Activated CD8-positive, alpha-beta memory T cell treated with anti-CD3 and anti-CD28 coated beads, Interleukin-2, amount 50 U/mL, for 24 hours (primary cell): ENCODE results near the gene KLF13.
"Not testable (repeated sequence)": the region's sequence is repeated elsewhere in the genome, so short reads cannot be mapped to it uniquely, and the experiment has no call there.

Experiments
- DNase-seq: peaks from one replicate; pipeline ENCODE4 v3.0.0-alpha.2; 2020; ENCODE audit errors: extremely low read depth

Gene KLF13

GRCh38 chr15:31345606-31346366 lies 19.2 kb downstream of the KLF13 start:
- DNase-seq: no peak

GRCh38 chr15:31346367-31347066 lies 19.9 kb downstream of the KLF13 start:
- no peak for DNase-seq

DNA sequence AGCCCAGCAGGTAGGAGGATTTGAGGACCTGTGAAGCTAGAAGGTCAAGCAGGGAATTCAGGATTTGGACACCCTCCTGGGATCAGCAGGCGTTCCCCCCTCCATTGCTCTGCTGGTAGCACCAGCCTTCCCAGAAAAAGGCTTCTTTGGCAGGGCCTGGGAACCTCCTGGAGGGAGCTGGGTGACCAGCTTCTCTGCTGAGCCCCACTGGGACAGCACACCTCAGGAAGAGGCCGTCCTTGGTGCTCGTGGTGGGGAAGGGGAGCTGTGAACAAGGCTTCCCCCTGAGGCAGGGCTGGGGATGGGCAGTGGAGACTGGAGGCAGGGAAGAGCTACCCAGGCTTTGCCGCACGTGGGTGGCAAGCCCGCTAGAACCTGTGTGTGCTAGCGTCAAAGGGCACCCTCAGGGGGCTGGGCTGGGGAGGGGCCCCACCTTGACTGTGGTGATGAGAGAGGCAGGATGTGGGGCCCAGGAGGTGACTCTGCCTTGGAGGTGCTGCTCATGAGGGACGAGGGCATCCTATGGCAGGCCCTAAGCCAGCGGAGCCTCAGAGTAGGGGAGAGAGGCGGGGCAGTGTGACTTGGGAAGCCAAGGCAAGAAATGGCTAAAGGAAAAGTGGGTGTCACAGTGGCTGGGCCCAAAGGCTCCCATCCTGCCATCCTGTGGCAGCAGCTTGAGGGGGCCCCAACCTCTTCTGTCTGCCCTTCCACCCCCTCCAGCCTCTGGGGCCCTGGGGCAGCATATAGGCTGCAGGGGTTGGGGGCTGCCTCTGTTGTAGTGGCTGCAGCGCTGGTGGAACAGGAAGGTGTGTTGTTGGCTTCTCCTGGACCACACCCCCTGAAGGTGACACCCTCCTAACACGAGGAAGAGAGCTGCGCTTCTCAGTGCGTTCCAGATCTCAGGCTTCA lies 20.7 kb downstream of the KLF13 start:
- no peak for DNase-seq

- DNase-seq: no peak
These were observed 21.6 kb downstream of the KLF13 start for GRCh38 chr15:31347981-31348803.

GRCh38 chr15:31349233-31350141 lies 22.9 kb downstream of the KLF13 start:
- DNase-seq: no peak

- no peak for DNase-seq
These were observed 24.1 kb downstream of the KLF13 start for GRCh38 chr15:31350771-31351170.

DNA sequence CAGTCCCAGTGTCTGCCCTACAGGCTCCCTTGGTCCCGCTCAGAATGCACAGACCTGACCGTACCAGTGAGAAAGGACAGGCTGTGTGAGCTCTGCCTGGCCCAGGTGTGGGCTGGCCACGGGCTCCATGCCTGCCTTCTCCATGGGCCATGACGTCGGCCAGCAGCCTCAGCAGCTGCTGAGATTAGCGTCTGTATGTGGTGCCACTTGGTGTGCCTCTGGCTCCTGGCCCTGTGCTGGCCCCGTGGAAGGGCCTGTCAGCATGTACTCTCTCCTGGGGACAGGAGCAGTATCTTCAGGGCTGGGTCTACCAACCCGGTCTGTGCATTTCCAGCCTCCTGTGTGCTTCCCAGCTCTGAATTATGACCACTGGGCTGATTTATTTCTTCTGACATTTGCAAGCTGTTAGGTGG lies 25.7 kb downstream of the KLF13 start:
- no peak for DNase-seq

- no peak for DNase-seq
These were observed 26.5 kb downstream of the KLF13 start for GRCh38 chr15:31352911-31353811.

GRCh38 chr15:31353931-31354330 lies 27.3 kb downstream of the KLF13 start:
- no peak for DNase-seq

DNA sequence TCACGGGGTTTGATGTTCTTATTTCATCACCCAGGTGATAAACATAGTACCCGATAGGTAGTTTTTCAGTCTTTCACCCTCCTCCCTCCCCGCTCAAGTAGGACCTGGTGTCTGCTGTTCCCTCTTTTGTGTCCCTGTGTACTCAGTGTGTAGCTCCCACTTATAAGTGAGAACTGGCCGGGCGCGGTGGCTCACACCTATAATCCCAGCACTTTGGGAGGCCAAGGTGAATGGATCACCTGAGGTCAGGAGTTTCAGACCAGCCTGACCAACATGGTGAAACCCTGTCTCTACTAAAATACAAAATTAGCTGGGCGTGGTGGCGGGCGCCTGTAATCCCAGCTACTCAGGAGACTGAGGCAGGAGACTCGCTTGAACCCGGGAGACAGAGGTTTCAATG lies 29.5 kb downstream of the KLF13 start:
- not testable (repeated sequence) for DNase-seq

DNA sequence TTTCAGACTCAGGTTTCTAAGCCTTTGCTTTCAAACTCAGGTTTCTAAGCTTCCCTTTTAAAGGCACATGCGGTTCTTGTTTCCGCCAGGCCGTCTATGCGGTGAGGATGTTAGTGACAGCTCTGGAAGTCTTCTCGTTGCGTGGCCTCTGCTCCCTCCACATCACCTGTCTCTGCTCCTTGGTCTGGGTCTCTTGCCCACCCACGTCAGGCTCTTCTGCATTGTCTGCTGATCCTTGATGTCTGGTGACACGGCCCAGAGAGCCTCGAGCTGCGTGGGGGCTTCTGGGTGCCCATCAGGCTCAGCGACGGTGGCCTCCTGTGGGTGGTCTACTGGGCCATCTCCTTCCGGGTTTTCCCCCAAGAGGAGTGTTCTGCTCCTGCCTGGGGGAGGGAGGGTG lies 30.5 kb downstream of the KLF13 start:
- no peak for DNase-seq

DNA sequence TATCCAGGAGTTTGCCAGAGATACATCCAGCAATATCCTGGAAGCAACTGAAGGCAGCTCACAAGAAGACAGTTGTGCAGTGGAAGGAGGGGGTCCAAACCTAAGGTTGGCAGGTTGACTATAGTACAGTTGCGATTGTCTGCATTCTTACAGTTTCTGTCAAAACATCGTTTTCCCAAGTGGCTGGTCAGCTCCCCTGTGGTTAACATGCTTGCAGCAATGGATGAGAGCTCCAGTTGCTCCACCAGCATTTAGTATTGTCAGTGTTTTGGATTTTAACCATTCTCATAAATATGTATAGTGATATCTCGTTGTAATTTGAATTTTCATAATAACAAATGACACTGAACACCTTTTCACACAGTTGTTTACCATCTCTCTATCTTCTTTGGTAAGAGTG lies 31.5 kb downstream of the KLF13 start:
- no peak for DNase-seq

GRCh38 chr15:31358957-31359701 lies 32.5 kb downstream of the KLF13 start:
- no peak for DNase-seq

- DNase-seq: no peak
These were observed 33.1 kb downstream of the KLF13 start for GRCh38 chr15:31359702-31360111.

- no peak for DNase-seq
These were observed 33.5 kb downstream of the KLF13 start for GRCh38 chr15:31360158-31360561.

DNA sequence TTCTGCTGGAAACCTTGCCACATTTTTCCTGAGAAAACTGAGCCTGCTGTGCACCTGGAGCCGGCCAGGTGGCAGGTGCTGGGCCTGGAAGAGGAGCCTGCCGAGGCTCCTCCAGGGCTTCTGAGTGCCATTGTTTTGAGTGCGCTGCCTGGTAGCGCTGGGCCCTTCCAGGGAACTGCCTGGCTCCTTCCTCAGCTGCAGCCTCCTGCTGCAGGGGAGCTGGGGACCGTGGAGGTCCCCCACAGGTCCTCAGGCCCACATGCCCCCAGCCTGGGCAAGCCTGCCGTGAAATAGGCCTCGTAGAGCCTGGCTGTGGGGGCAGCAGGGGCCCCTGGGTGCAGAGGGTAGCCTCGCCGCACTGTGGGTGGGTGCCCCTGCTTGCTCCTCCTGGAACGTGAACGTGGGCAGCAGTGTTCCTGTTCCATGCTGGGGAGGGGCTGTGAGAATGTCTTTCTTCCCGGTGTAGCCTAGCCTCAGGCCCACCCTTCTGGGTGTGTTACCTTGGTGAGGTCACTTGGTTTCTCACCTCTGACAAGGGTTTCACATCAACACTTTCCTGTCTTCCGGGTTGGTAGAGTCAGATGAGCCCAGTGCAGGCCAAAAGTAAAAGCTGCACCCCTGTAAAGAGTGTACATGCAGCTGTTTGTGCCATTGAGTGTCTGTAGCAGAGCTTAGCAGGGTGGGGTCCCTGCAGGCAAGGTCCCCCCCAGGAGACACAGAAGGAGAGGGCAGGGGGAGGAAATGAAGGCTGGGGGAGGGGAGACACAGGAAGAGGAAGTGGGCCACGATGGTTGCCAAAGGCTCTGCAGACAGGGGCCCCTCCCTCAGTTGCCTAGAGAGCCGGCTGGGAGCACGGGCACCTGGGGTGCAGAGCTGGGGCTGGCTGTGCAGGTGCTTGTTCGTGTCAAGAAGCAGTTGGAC lies 34.5 kb downstream of the KLF13 start:
- no peak for DNase-seq

DNA sequence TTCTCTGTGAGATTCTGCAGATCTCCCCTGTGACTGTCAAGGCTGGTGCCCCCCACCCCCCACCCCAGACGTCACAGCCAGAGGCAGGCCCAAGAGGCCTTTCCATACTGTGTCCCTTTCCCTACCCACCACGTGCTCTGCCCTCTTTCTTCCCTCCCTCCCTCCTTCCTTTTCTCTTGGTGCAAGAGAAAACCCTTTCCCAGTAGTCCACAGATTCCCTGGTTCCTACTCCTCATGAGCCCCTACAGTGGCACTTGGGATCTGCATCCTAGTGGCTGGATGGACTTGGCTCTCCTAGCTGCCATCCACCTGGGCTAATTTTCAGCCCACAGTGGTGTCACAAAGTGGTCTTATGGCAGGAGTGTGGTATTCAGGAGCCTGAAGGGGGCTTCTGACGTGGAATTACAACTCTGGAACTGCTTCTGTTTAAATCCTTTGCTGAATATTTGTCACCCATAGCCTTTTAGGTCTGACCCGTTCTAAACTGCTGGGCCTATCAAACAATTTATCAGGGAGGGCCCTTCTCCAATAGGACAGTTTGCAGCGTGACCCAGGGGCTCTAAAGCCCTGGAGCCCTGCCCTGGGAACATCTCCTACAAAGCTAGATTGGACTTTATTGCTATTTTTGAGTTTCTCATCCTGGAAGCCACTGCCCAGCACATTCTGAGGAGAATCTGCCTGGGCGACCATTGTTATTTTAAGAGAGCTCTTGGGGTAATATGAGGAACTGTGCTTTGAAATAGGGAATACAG lies 35.3 kb downstream of the KLF13 start:
- no peak for DNase-seq
